GM23338 (cell line): ENCODE results near the gene ARHGEF28. TPM values are rescaled to one million over a fixed set of nuclear protein-coding genes. Genes with fewer than 3 reads are reported as not detected.

Experiments
- ATAC-seq: fragments of 200-7000 bp; cut with Tn5 transposase; 3 replicates; pipeline ENCODE4 v1.9.1; 2020
- DNase-seq: peaks from one replicate; pipeline ENCODE4 v3.0.0-alpha.2; 2015; ENCODE audit warnings: low spot score
- H2AFZ ChIP-seq: fragments of 200-600 bp; sonication (generic); 2 replicates; pipeline ENCODE4 v1.8.0; 2016; ENCODE audit warnings: antibody characterized with exemption, mild to moderate bottlenecking, moderate library complexity
- H3F3A ChIP-seq: fragments of 200-600 bp; sonication (generic); replicated peaks from 2 replicates; pipeline ENCODE4 v1.8.0; 2017; ENCODE audit warnings: antibody characterized with exemption, mixed run types, low read depth
- H3K27ac ChIP-seq: fragments of 200-600 bp; sonication (generic); 2 replicates; pipeline ENCODE4 v1.6.1; 2016; ENCODE audit warnings: low read depth
- H3K27me3 ChIP-seq: fragments of 200-600 bp; sonication (generic); 2 replicates; pipeline ENCODE4 v1.8.0; 2016; ENCODE audit warnings: mild to moderate bottlenecking, mixed run types, moderate library complexity; ENCODE audit not compliant: insufficient read depth
- H3K36me3 ChIP-seq: fragments of 200-600 bp; sonication (generic); 2 replicates; pipeline ENCODE4 v1.8.0; 2016; ENCODE audit warnings: mild to moderate bottlenecking; ENCODE audit not compliant: insufficient read depth
- H3K4me1 ChIP-seq: fragments of 200-600 bp; sonication (generic); 2 replicates; pipeline ENCODE4 v1.8.0; 2016; ENCODE audit warnings: mild to moderate bottlenecking, moderate library complexity; ENCODE audit not compliant: insufficient read depth
- H3K4me2 ChIP-seq: fragments of 200-600 bp; sonication (generic); 2 replicates; pipeline ENCODE4 v1.7.1; 2017; ENCODE audit warnings: mixed run types
- H3K4me3 ChIP-seq: fragments of 200-600 bp; sonication (generic); 2 replicates; pipeline ENCODE4 v1.6.1; 2016; ENCODE audit warnings: mixed run types
- H3K79me2 ChIP-seq: fragments of 200-600 bp; sonication (generic); replicated peaks from 2 replicates; pipeline ENCODE4 v1.8.0; 2017; ENCODE audit warnings: mild to moderate bottlenecking; ENCODE audit not compliant: insufficient read depth
- H3K9me2 ChIP-seq: fragments of 200-600 bp; sonication (generic); 2 replicates; pipeline ENCODE4 v1.8.0; 2017; ENCODE audit not compliant: insufficient read depth
- H4K20me1 ChIP-seq: fragments of 200-600 bp; sonication (generic); replicated peaks from 2 replicates; pipeline ENCODE4 v1.8.0; 2017; ENCODE audit warnings: mild to moderate bottlenecking; ENCODE audit not compliant: insufficient read depth
- H3K27ac Mint-ChIP-seq: 2 replicates; pipeline ENCODE4 v1.8.0; 2020; ENCODE audit warnings: inconsistent platforms, mild to moderate bottlenecking, moderate library complexity, mixed read lengths
- H3K27me3 Mint-ChIP-seq: 3 replicates; pipeline ENCODE4 v1.8.0; 2022; ENCODE audit warnings: low read depth, mild to moderate bottlenecking, moderate library complexity, mixed read lengths, inconsistent platforms; ENCODE audit not compliant: insufficient read depth, poor library complexity
- H3K36me3 Mint-ChIP-seq: 3 replicates; pipeline ENCODE4 v1.8.0; 2021; ENCODE audit warnings: low read depth, mild to moderate bottlenecking, inconsistent platforms, moderate library complexity, mixed read lengths
- H3K4me1 Mint-ChIP-seq: 3 replicates; pipeline ENCODE4 v1.8.0; 2020; ENCODE audit warnings: mild to moderate bottlenecking, inconsistent platforms, mixed read lengths
- H3K4me3 Mint-ChIP-seq: 3 replicates; pipeline ENCODE4 v1.8.0; 2021; ENCODE audit warnings: moderate library complexity, mild to moderate bottlenecking, inconsistent platforms, mixed read lengths
- H3K9me3 Mint-ChIP-seq: 3 replicates; pipeline ENCODE4 v1.8.0; 2020; ENCODE audit warnings: moderate library complexity, mild to moderate bottlenecking, inconsistent platforms, mixed read lengths
- CREB1 ChIP-seq: fragments of 250-450 bp; sonication (Bioruptor Pico); IDR thresholded peaks from 2 replicates; pipeline ENCODE4 v1.5.0; 2020; ENCODE audit warnings: low read depth, mild to moderate bottlenecking, moderate library complexity
- EZH2 ChIP-seq: fragments of 200-600 bp; sonication (generic); IDR thresholded peaks from one replicate; pipeline ENCODE4 v1.8.0; 2017; ENCODE audit warnings: antibody characterized with exemption, mild to moderate bottlenecking, low read depth; ENCODE audit not compliant: unreplicated experiment
- EZH2phosphoT487 ChIP-seq: fragments of 200-600 bp; sonication (generic); IDR thresholded peaks from one replicate; pipeline ENCODE4 v1.8.1; 2018; ENCODE audit warnings: antibody characterized with exemption; ENCODE audit not compliant: unreplicated experiment
- JUNB ChIP-seq: IDR thresholded peaks from one replicate; pipeline ENCODE4 v1.6.1; 2016; ENCODE audit warnings: antibody characterized with exemption; ENCODE audit not compliant: unreplicated experiment
- NANOG ChIP-seq: IDR thresholded peaks from 2 replicates; pipeline ENCODE4 v1.6.1; 2016; ENCODE audit warnings: antibody characterized with exemption, borderline replicate concordance
- POLR2AphosphoS5 ChIP-seq: IDR thresholded peaks from 2 replicates; pipeline ENCODE4 v1.6.1; 2016; ENCODE audit warnings: antibody characterized with exemption, low read depth
- STAT1 ChIP-seq: IDR thresholded peaks from one replicate; pipeline ENCODE4 v1.6.1; 2016; ENCODE audit warnings: antibody characterized with exemption; ENCODE audit not compliant: unreplicated experiment
- ZNF114 ChIP-seq: fragments of 250-450 bp; sonication (Bioruptor Pico); IDR thresholded peaks from 2 replicates; pipeline ENCODE4 v1.5.0; 2020; ENCODE audit warnings: mild to moderate bottlenecking, moderate library complexity
- ZNF331 ChIP-seq: fragments of 250-450 bp; sonication (Bioruptor Pico); IDR thresholded peaks from 2 replicates; pipeline ENCODE4 v1.5.0; 2020; ENCODE audit warnings: low read depth, mild to moderate bottlenecking, moderate library complexity
- polyA plus RNA-seq: library from polyadenylated mRNA; unstranded; fragments of >200 nt; fragmentation: Nextera tagmentation; extraction: Ambion mirVana; gene quantifications from 2 replicates; pipeline ENCODE4 v1.2.1, GENCODE V29; 2016
- total RNA-seq: library from RNA; depleted of rRNA; stranded (reverse); fragments of >200 nt; shearing (Covaris generic); gene quantifications from 2 replicates; pipeline ENCODE4 v1.2.3, GENCODE V29; 2014
- TF ChIP-seq, protein P1 (sequence below), 2 experiments: fragments of 200-600 bp in 1 of 2; sonication (generic) in 1 of 2; conservative IDR thresholded peaks; 2 replicates each; pipeline versions ENCODE4 v1.5.1 to v1.6.1; 2016 to 2017; ENCODE audit warnings: antibody characterized with exemption in 2 of 2, low read depth in 2 of 2, mild to moderate bottlenecking in 2 of 2, moderate library complexity in 1 of 2
- TF ChIP-seq, protein P2 (sequence below): IDR thresholded peaks from 2 replicates; pipeline ENCODE4 v1.6.1; 2016; ENCODE audit warnings: antibody characterized with exemption
- TF ChIP-seq, protein P3 (sequence below): fragments of 250-450 bp; sonication (Bioruptor Pico); IDR thresholded peaks from 2 replicates; pipeline ENCODE4 v1.5.0; 2020; ENCODE audit warnings: mild to moderate bottlenecking, moderate library complexity
- TF ChIP-seq, protein P4 (sequence below): IDR thresholded peaks from one replicate; pipeline ENCODE4 v1.6.1; 2018; ENCODE audit warnings: antibody characterized with exemption; ENCODE audit not compliant: unreplicated experiment

Gene ARHGEF28
- total and polyA plus RNA-seq, 2 experiments from 2014 or later: 0.39 to 1.0 TPM

DNA sequence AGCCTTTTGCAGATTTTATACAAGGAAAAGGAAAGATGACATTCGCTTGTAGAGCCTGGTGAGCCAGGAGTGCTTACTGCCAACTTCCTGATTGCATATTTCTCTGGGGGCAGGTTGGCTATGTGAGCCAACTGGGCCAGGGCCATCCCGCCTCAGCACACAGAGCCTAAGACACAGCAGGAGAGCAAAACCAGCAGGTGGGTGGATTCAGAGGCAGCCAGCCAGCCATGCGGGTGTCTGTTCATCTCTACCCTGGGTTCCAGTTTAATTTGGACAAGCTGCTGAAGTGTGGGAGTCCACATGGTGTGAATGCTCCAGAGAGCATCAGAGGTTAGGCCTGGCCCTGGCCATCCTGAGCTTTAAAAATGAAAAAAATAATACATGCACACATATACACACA, 291.4 kb downstream of the ARHGEF28 start:
- no peaks in the 10 kb centered on the region for H3K79me2 ChIP-seq
- no peak overlapping the region for H3K27ac Mint-ChIP-seq
- H3K36me3 ChIP-seq: no peaks in the 10 kb centered on the region
- H3K9me3 Mint-ChIP-seq: no peaks in the 10 kb centered on the region
- no peaks in the 10 kb centered on the region for H3K36me3 Mint-ChIP-seq
- H3K27ac ChIP-seq: no peak overlapping the region
- H3K27me3 ChIP-seq: no peaks in the 10 kb centered on the region
- DNase-seq (peak; percentile 3), ATAC-seq (peak; percentile 41; the same call in 2 of the 3 replicates)
- H3K4me3 ChIP-seq: no peak overlapping the region
- H3K4me1 Mint-ChIP-seq: peaks cover 6% of the 10 kb centered on the region; the same call in 2 of the 3 replicates
- no peaks in the 10 kb centered on the region for H4K20me1 ChIP-seq
- no peak overlapping the region for H3K4me3 Mint-ChIP-seq
- TF ChIP-seq, protein P1, sequence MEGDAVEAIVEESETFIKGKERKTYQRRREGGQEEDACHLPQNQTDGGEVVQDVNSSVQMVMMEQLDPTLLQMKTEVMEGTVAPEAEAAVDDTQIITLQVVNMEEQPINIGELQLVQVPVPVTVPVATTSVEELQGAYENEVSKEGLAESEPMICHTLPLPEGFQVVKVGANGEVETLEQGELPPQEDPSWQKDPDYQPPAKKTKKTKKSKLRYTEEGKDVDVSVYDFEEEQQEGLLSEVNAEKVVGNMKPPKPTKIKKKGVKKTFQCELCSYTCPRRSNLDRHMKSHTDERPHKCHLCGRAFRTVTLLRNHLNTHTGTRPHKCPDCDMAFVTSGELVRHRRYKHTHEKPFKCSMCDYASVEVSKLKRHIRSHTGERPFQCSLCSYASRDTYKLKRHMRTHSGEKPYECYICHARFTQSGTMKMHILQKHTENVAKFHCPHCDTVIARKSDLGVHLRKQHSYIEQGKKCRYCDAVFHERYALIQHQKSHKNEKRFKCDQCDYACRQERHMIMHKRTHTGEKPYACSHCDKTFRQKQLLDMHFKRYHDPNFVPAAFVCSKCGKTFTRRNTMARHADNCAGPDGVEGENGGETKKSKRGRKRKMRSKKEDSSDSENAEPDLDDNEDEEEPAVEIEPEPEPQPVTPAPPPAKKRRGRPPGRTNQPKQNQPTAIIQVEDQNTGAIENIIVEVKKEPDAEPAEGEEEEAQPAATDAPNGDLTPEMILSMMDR (conservative IDR thresholded peaks at IDR 0.05; ENCODE audit: low read depth in 2 of 2): no peak
- TF ChIP-seq NANOG (no peak), EZH2 (no peak), ZNF331 (no peak), POLR2AphosphoS5 (no peak), EZH2phosphoT487 (no peak), ZNF114 (no peak), STAT1 (no peak), CREB1 (CRISPR knock-in tag) (no peak), JUNB (no peak)
- TF ChIP-seq, protein P2, sequence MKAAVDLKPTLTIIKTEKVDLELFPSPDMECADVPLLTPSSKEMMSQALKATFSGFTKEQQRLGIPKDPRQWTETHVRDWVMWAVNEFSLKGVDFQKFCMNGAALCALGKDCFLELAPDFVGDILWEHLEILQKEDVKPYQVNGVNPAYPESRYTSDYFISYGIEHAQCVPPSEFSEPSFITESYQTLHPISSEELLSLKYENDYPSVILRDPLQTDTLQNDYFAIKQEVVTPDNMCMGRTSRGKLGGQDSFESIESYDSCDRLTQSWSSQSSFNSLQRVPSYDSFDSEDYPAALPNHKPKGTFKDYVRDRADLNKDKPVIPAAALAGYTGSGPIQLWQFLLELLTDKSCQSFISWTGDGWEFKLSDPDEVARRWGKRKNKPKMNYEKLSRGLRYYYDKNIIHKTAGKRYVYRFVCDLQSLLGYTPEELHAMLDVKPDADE: no peak
- TF ChIP-seq, protein P3, sequence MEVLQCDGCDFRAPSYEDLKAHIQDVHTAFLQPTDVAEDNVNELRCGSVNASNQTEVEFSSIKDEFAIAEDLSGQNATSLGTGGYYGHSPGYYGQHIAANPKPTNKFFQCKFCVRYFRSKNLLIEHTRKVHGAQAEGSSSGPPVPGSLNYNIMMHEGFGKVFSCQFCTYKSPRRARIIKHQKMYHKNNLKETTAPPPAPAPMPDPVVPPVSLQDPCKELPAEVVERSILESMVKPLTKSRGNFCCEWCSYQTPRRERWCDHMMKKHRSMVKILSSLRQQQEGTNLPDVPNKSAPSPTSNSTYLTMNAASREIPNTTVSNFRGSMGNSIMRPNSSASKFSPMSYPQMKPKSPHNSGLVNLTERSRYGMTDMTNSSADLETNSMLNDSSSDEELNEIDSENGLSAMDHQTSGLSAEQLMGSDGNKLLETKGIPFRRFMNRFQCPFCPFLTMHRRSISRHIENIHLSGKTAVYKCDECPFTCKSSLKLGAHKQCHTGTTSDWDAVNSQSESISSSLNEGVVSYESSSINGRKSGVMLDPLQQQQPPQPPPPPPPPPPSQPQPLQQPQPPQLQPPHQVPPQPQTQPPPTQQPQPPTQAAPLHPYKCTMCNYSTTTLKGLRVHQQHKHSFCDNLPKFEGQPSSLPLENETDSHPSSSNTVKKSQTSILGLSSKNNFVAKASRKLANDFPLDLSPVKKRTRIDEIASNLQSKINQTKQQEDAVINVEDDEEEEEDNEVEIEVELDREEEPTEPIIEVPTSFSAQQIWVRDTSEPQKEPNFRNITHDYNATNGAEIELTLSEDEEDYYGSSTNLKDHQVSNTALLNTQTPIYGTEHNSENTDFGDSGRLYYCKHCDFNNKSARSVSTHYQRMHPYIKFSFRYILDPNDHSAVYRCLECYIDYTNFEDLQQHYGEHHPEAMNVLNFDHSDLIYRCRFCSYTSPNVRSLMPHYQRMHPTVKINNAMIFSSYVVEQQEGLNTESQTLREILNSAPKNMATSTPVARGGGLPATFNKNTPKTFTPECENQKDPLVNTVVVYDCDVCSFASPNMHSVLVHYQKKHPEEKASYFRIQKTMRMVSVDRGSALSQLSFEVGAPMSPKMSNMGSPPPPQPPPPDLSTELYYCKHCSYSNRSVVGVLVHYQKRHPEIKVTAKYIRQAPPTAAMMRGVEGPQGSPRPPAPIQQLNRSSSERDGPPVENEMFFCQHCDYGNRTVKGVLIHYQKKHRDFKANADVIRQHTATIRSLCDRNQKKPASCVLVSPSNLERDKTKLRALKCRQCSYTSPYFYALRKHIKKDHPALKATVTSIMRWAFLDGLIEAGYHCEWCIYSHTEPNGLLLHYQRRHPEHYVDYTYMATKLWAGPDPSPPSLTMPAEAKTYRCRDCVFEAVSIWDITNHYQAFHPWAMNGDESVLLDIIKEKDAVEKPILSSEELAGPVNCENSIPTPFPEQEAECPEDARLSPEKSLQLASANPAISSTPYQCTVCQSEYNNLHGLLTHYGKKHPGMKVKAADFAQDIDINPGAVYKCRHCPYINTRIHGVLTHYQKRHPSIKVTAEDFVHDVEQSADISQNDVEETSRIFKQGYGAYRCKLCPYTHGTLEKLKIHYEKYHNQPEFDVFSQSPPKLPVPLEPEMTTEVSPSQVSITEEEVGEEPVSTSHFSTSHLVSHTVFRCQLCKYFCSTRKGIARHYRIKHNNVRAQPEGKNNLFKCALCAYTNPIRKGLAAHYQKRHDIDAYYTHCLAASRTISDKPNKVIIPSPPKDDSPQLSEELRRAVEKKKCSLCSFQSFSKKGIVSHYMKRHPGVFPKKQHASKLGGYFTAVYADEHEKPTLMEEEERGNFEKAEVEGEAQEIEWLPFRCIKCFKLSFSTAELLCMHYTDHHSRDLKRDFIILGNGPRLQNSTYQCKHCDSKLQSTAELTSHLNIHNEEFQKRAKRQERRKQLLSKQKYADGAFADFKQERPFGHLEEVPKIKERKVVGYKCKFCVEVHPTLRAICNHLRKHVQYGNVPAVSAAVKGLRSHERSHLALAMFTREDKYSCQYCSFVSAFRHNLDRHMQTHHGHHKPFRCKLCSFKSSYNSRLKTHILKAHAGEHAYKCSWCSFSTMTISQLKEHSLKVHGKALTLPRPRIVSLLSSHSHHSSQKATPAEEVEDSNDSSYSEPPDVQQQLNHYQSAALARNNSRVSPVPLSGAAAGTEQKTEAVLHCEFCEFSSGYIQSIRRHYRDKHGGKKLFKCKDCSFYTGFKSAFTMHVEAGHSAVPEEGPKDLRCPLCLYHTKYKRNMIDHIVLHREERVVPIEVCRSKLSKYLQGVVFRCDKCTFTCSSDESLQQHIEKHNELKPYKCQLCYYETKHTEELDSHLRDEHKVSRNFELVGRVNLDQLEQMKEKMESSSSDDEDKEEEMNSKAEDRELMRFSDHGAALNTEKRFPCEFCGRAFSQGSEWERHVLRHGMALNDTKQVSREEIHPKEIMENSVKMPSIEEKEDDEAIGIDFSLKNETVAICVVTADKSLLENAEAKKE: no peak
- TF ChIP-seq, protein P4, sequence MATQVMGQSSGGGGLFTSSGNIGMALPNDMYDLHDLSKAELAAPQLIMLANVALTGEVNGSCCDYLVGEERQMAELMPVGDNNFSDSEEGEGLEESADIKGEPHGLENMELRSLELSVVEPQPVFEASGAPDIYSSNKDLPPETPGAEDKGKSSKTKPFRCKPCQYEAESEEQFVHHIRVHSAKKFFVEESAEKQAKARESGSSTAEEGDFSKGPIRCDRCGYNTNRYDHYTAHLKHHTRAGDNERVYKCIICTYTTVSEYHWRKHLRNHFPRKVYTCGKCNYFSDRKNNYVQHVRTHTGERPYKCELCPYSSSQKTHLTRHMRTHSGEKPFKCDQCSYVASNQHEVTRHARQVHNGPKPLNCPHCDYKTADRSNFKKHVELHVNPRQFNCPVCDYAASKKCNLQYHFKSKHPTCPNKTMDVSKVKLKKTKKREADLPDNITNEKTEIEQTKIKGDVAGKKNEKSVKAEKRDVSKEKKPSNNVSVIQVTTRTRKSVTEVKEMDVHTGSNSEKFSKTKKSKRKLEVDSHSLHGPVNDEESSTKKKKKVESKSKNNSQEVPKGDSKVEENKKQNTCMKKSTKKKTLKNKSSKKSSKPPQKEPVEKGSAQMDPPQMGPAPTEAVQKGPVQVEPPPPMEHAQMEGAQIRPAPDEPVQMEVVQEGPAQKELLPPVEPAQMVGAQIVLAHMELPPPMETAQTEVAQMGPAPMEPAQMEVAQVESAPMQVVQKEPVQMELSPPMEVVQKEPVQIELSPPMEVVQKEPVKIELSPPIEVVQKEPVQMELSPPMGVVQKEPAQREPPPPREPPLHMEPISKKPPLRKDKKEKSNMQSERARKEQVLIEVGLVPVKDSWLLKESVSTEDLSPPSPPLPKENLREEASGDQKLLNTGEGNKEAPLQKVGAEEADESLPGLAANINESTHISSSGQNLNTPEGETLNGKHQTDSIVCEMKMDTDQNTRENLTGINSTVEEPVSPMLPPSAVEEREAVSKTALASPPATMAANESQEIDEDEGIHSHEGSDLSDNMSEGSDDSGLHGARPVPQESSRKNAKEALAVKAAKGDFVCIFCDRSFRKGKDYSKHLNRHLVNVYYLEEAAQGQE: no peak
- no peak overlapping the region for H2AFZ ChIP-seq
- H3K9me2 ChIP-seq: no peaks in the 10 kb centered on the region
- peaks cover 2% of the 10 kb centered on the region for H3K27me3 Mint-ChIP-seq
- H3K4me2 ChIP-seq: no peak overlapping the region
- H3K4me1 ChIP-seq: 0 out of 2 replicates have a peak, but pooled peaks cover 4% of the 10 kb centered on the region
- H3F3A ChIP-seq: no peaks in the 10 kb centered on the region
